DOHH2 (cell line): ENCODE measurements around the gene CTNNBL1.

Experiments used
- H3F3A ChIP-seq: fragments of 200-600 bp; sonication (generic), shearing (Covaris generic); 2 replicates; pipeline ENCODE4 v1.6.0; 2016; ENCODE audit warnings: antibody characterized with exemption, mild to moderate bottlenecking; ENCODE audit not compliant: control insufficient read depth, insufficient read depth
- H3K27ac ChIP-seq: fragments of 200-600 bp; sonication (generic); 2 replicates; pipeline ENCODE4 v1.5.1; 2014; ENCODE audit warnings: low read depth, mild to moderate bottlenecking, low read length, moderate library complexity
- H3K27me3 ChIP-seq: fragments of 200-600 bp; sonication (generic); 2 replicates; pipeline ENCODE4 v1.6.1; 2014; ENCODE audit warnings: mild to moderate bottlenecking, low read length, mixed read lengths; ENCODE audit not compliant: control insufficient read depth
- H3K36me3 ChIP-seq: fragments of 200-600 bp; sonication (generic); 2 replicates; pipeline ENCODE4 v1.6.1; 2014; ENCODE audit warnings: mild to moderate bottlenecking, low read length, moderate library complexity, mixed read lengths; ENCODE audit not compliant: control insufficient read depth
- H3K4me1 ChIP-seq: fragments of 200-600 bp; sonication (generic); 2 replicates; pipeline ENCODE4 v1.6.1; 2014; ENCODE audit warnings: mild to moderate bottlenecking, low read length, mixed read lengths; ENCODE audit not compliant: control insufficient read depth
- H3K4me2 ChIP-seq: fragments of 200-600 bp; sonication (generic); 2 replicates; pipeline ENCODE4 v1.6.0; 2014; ENCODE audit warnings: mild to moderate bottlenecking, low read length, moderate library complexity
- H3K4me3 ChIP-seq: fragments of 200-600 bp; sonication (generic); 2 replicates; pipeline ENCODE4 v1.5.1; 2014; ENCODE audit warnings: mild to moderate bottlenecking, low read length, mixed read lengths
- H3K79me2 ChIP-seq: fragments of 200-600 bp; sonication (generic); 2 replicates; pipeline ENCODE4 v1.6.1; 2014; ENCODE audit warnings: mild to moderate bottlenecking, low read length, mixed read lengths; ENCODE audit not compliant: control insufficient read depth
- H3K9me2 ChIP-seq: fragments of 200-600 bp; sonication (generic); replicated peaks from 2 replicates; pipeline ENCODE4 v1.6.1; 2014; ENCODE audit warnings: mild to moderate bottlenecking, low read length, mixed read lengths; ENCODE audit not compliant: control insufficient read depth
- H3K9me3 ChIP-seq: fragments of 200-600 bp; sonication (generic); 2 replicates; pipeline ENCODE4 v1.6.1; 2014; ENCODE audit warnings: antibody characterized with exemption, low read length, mixed read lengths; ENCODE audit not compliant: control insufficient read depth, insufficient read depth
- H4K20me1 ChIP-seq: fragments of 200-600 bp; sonication (generic); 2 replicates; pipeline ENCODE4 v1.6.0; 2014; ENCODE audit warnings: low read depth, mild to moderate bottlenecking, antibody characterized with exemption, low read length, moderate library complexity; ENCODE audit not compliant: control insufficient read depth, insufficient read depth
- EZH2phosphoT487 ChIP-seq: fragments of 200-600 bp; sonication (generic); IDR thresholded peaks from 2 replicates; pipeline ENCODE4 v1.6.1; 2017; ENCODE audit warnings: borderline replicate concordance, mild to moderate bottlenecking, antibody characterized with exemption, low read length, moderate library complexity, mixed read lengths
- TF ChIP-seq, protein P1 (sequence below): fragments of 200-600 bp; sonication (generic); IDR thresholded peaks from one replicate; pipeline ENCODE4 v1.5.1; 2014; ENCODE audit warnings: antibody characterized with exemption, mild to moderate bottlenecking, low read depth, low read length; ENCODE audit not compliant: poor library complexity, severe bottlenecking

The CTNNBL1 gene

GRCh38 chr20:37711994-37712964, 18.4 kb downstream of the CTNNBL1 start:
- Histone ChIP-seq H3K27me3 (no peaks in the 10 kb centered on the region), H3K4me1 (no peaks in the 10 kb centered on the region), H3K79me2 (peaks cover 83% of the 10 kb centered on the region), H3K4me3 (no peak overlapping the region), H3K9me2 (no peaks in the 10 kb centered on the region), H4K20me1 (peaks cover 6% of the 10 kb centered on the region; the same call in 1 of the 2 replicates), H3K36me3 (no peaks in the 10 kb centered on the region; the same call in 1 of the 2 replicates), H3K27ac (no peak overlapping the region), H3K4me2 (no peak overlapping the region), H3K9me3 (no peaks in the 10 kb centered on the region), H3F3A (no peaks in the 10 kb centered on the region)
- TF ChIP-seq EZH2phosphoT487: no peak
- TF ChIP-seq, protein P1, sequence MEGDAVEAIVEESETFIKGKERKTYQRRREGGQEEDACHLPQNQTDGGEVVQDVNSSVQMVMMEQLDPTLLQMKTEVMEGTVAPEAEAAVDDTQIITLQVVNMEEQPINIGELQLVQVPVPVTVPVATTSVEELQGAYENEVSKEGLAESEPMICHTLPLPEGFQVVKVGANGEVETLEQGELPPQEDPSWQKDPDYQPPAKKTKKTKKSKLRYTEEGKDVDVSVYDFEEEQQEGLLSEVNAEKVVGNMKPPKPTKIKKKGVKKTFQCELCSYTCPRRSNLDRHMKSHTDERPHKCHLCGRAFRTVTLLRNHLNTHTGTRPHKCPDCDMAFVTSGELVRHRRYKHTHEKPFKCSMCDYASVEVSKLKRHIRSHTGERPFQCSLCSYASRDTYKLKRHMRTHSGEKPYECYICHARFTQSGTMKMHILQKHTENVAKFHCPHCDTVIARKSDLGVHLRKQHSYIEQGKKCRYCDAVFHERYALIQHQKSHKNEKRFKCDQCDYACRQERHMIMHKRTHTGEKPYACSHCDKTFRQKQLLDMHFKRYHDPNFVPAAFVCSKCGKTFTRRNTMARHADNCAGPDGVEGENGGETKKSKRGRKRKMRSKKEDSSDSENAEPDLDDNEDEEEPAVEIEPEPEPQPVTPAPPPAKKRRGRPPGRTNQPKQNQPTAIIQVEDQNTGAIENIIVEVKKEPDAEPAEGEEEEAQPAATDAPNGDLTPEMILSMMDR: no peak

DNA sequence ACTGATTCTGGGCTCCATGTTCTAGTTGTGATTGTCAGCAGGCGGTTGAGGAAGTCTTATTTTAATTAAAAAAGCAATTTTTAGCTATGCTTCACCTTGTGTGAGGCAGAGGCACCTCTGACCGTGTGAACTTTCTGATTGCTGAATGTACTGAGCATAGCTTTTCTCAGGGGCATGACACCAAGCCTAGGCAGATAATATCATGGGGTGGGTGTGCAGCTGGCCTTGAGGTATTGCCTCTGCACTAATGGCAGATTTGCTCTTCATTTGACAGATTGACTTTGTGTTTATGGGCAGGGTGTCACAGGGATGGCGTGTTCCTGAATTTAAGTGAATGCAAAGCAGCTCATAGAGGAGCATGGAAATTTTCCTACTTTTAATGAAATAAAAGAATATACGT, 19.6 kb downstream of the CTNNBL1 start:
- H3K9me2 ChIP-seq: no peaks in the 10 kb centered on the region
- TF ChIP-seq EZH2phosphoT487: no peak
- TF ChIP-seq, protein P1: no peak
- H3K36me3 ChIP-seq: no peaks in the 10 kb centered on the region; the same call in 1 of the 2 replicates
- H3K27me3 ChIP-seq: no peaks in the 10 kb centered on the region
- H3K4me3 ChIP-seq: no peak overlapping the region
- H3K4me2 ChIP-seq: no peak overlapping the region
- H3K9me3 ChIP-seq: no peaks in the 10 kb centered on the region
- H3K27ac ChIP-seq: no peak overlapping the region
- H3F3A ChIP-seq: no peaks in the 10 kb centered on the region
- no peaks in the 10 kb centered on the region for H3K4me1 ChIP-seq
- H4K20me1 ChIP-seq: peaks cover 6% of the 10 kb centered on the region; the same call in 1 of the 2 replicates
- H3K79me2 ChIP-seq: peaks cover 72% of the 10 kb centered on the region

- no peaks in the 10 kb centered on the region for H3K4me1 ChIP-seq
- H3K9me2 ChIP-seq: no peaks in the 10 kb centered on the region
- H3K79me2 ChIP-seq: peaks cover 66% of the 10 kb centered on the region
- no peak for TF ChIP-seq EZH2phosphoT487
- TF ChIP-seq, protein P1: no peak
- no peak overlapping the region for H3K27ac ChIP-seq
- no peaks in the 10 kb centered on the region for H3K27me3 ChIP-seq
- H3K4me2 ChIP-seq: no peak overlapping the region
- no peaks in the 10 kb centered on the region for H3K9me3 ChIP-seq
- no peaks in the 10 kb centered on the region; the same call in 1 of the 2 replicates for H3K36me3 ChIP-seq
- H4K20me1 ChIP-seq: peaks cover 6% of the 10 kb centered on the region; the same call in 1 of the 2 replicates
- no peak overlapping the region for H3K4me3 ChIP-seq
- no peaks in the 10 kb centered on the region for H3F3A ChIP-seq
These were observed 21.3 kb downstream of the CTNNBL1 start for GRCh38 chr20:37714978-37715672.
